Stimulated activated CD8-positive, alpha-beta memory T cell treated with anti-CD3 and anti-CD28 coated beads, Interleukin-15, amount 100 ng/mL, for 48 hours (primary cell): ENCODE data around the gene ARV1.
"Not testable (repeated sequence)": the region's sequence is repeated elsewhere in the genome, so short reads cannot be mapped to it uniquely, and the experiment has no call there.

Experiments
- DNase-seq, 2 donors: peaks; one replicate each; pipeline ENCODE4 v3.0.0-alpha.2; 2020; ENCODE audit warnings: low read depth in 2 of 2

Gene ARV1

DNA sequence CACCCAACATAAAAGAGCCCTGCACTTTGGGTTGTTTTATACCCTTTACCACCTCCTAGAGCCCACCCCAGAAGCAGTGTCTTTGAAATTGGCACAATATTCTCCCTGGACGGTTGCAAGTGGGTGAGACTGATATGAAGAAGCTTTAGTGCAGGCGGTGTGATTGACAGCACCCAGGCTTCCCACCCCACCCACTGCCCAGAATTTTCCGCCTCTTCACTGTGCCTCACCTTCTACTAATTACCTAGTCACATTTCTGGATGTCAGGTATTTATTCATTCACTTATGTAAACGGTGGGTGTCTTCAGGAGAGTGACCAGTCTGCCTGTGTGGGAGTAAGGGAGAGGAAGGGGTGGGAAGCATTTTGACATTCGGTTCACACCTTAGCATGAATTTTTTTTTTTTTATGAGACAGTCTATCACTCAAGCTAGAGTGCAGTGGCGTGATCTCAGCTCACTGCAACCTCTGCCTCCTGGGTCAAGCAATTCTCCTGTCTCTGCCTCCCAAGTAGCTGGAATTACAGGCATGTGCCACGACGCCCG, 62.9 kb downstream of the ARV1 start:
- no peak for DNase-seq

DNA sequence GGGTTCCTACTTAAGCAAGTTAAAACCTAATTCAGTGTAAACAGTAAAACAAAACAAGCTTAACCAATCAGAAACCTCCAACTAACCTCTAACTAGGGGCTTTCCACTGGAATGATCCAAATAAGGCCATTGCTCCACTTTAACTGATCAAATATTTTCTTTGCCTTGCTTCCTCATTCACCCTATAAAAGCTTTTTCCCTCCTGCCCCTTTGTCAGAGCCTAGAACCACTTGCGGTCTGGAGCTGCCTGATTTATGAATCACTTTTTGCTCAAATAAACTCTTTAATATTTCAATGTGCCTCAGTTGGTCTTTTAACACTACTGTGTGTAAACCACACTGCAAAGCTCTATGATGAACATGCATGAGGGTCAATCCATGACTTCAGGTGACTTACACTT, 65.7 kb downstream of the ARV1 start:
- DNase-seq, result no peak

DNA sequence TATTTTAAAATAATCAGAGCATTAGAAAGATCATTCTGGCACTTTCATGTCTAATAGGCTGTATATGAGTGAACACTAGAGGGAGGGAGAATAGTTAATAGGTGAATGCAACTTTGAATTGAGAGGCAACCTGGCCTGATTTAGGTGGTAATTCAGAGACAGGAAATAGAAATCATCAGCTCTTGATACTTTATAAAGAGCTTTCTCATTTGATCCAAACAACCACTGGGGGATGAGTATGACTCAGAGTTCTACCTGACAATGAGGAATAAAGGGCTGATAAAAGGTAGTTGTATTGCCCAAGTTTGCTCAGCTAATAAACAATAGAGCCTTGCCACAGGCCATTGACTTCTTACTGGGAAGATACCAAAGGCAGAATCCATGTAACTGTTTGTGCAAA, 66.4 kb downstream of the ARV1 start:
- no peak for DNase-seq

DNA sequence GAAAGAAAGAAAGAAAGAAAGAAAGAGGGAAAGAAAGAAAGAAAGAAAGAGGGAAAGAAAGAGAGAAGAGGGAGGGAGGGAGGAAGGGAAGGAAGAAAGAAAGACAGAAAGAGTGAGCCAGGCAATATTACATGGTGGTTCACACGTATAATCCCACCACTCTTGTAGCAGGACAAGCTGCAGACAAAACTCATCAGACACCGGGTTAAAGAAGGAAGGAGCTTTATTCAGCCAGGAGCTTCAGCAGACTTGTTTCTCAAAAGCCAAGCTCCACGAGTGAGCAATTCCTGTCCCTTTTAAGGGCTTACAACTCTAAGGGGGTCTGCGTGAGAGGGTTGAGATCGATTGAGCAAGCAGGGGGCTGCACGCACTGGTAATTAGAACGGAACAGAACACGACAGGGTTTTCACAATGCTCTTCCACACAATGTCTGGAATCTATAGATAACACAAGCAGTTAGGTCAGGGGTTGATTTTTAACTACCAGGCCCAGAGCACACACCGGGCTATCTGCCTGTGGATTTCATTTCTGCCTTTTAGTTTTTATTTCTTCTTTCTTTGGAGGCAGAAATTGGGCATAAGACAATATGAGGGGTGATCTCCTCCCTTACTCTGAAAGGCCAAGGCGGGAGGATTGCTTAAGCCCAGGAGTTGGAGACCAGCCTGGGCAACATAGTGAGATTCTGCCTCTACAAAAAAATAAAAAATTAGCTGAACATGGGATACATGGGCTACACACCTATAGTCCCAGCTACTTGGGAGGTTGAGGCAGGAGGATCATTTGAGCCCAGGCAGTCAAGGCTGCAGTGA, 67.2 kb downstream of the ARV1 start:
- DNase-seq, result not testable (repeated sequence)

DNA sequence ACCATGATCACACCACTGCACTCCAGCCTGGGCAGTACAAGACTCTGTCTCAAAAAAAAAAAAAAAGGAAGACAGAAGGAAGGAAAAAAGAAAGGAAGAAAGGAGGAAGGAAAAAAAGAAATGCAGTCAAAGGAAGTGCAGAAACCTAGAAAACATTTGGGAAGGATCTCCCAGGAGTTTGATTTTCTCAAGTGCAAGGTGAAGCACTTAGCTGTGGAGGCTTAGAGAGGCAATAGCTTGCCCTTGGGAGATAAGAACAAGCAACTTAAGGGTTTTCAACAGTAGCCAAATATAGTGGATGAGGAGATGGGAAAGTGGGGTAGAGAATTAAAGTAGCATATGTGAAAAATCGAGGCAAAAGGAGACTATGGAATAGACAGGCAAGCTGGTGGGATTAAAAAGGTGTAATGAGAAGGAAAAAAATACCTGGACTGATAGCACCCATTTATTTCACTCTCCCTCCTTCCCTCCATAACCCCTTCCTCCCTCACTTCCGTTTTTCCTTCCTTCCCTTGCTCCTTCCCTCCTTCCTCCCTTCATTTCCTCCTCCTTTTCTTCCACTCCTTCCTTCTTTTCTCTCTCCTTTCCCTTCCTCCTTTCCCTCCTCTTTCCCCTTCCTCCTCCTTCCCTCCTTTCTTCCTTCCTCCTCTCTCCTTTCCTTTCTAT, 68.0 kb downstream of the ARV1 start:
- DNase-seq, result no peak

DNA sequence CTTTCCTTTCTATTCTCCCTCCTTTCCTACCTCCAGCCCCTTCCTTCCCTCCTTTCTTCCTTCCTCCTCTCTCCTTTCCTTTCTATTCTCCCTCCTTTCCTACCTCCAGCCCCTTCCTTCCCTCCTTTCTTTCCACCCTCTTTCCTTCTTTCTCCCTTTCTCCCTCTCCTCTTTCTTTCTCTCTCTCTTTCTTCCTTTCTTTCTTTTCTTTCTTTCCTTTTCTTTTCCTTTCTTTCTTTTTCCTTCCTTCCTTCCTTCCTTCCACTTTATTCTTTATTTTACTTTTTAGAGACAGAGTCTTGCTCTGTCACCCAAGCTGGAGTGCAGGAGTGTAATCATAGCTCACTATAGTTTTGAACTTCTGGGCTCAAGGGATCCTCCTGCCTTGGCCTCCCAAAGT, 68.6 kb downstream of the ARV1 start:
- DNase-seq, result not testable (repeated sequence)

DNA sequence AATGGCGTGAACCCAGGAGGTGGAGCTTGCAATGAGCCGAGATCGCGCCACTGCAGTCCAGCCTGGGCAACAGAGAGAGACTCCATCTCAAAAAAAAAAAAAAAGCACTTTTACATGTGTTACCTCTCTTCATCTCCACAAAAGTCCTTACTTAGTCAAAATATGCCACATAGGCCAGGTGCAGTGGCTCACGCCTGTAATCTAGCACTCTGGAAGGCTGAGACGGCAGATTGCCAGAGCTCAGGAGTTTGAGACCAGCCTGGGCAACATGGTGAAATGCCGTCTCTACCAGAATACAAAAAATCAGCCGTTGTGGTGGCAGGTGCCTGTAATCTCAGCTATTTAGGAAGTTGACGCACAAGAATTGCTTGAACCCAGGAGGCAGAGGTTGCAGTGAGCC, 69.5 kb downstream of the ARV1 start:
- DNase-seq, result not testable (repeated sequence)

DNA sequence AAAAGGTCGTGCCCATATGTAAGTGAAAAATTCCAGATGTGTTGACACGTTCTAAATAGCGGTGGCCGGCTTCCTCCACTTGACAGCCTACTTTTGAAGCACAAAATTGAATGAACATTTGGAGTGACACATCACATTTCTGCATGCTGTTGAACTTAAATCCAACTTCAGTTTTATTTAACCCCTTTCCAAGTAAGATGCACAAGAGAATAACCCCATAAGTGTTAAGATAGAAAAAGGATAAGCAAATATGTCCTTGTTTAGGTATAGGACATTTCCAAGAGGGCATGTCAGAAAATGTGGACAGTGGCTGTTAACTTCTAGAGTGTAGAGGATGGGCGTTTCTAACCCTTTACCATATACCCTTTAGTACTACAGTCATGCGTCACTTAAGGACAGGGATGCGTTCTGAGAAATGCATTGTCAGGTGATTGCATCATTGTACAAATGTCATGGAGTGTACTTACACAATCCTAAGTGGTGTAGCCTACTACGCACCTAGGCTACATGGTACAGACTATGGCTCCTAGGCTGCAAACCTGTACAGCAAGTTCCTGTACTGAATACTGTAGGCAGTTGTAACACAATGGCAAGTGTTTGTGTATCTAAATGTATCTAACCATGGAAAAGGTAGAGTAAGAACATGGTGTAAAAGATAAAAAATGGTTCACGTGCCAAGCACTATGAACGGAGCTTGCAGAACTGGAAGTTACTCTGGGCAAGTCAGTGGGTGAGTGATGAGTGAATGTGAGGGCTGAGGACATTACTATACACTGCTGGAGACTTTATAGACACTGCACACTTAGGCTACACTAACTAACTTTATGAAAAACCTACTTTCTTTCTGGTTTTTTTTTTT, 70.5 kb downstream of the ARV1 start:
- DNase-seq, result no peak
